ENCODE measurements around the gene PRKCE.

Gene PRKCE

DNA sequence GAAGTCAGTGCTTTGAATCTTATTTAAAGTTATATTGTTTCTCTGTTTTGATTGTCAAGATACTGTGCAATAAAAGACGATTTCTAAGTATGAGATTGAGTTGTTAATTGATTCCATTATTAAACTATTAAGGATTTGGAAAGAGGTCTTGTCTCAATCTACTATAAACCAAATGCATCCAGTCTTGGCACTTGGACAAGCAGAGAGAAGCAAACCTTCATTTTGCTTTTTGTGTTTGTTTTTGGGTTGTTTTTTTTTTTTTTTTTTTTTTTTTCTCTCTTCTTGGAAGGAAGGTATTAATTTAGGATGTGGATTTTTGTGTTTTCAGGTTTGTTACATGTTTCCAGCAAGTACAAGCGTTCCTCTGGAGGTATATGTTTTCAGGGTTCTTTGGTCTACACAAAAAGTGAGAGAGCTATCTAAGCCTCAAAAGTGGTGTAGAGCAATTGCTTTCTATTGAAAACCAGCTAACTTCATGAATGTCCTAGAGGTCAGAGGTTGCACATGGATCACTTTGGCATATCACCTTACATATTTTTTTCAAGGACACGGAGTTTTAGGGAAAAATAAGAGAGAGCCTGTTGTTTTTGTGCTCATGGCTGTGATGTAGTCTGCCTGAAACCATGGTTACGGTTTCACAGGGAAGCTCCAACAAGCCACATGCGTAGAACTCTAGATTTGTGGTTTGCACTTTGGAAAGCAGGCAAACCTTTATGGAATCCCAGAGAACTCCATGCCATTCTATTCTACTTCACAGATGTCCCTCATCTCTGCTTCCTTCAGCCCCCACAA is 1.8 kb downstream of the PRKCE start:
- TF ChIP-seq, protein P1, sequence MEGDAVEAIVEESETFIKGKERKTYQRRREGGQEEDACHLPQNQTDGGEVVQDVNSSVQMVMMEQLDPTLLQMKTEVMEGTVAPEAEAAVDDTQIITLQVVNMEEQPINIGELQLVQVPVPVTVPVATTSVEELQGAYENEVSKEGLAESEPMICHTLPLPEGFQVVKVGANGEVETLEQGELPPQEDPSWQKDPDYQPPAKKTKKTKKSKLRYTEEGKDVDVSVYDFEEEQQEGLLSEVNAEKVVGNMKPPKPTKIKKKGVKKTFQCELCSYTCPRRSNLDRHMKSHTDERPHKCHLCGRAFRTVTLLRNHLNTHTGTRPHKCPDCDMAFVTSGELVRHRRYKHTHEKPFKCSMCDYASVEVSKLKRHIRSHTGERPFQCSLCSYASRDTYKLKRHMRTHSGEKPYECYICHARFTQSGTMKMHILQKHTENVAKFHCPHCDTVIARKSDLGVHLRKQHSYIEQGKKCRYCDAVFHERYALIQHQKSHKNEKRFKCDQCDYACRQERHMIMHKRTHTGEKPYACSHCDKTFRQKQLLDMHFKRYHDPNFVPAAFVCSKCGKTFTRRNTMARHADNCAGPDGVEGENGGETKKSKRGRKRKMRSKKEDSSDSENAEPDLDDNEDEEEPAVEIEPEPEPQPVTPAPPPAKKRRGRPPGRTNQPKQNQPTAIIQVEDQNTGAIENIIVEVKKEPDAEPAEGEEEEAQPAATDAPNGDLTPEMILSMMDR (IDR thresholded peaks at IDR 0.05) = no peak

DNA sequence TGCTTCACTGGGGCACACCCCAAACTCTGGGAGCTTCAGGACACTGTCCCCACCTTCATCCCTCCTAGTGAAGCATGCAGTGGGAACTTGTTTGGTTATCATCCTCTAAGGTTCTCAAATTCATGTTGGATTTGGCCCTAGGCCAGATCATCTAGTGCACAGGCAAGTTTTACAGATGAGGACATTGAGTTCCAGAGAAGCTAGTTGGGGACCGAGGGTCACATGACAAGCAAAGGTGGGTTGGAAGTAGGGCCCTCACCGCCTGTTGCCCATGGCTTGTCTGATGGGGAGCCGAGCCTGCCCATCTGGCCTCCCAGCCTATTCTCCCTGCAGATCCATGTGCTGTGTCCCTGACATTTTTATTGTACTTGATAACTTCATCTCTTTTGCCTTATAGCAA is 2.8 kb downstream of the PRKCE start:
- TF ChIP-seq, protein P1 (IDR thresholded peaks at IDR 0.05) = no peak

DNA sequence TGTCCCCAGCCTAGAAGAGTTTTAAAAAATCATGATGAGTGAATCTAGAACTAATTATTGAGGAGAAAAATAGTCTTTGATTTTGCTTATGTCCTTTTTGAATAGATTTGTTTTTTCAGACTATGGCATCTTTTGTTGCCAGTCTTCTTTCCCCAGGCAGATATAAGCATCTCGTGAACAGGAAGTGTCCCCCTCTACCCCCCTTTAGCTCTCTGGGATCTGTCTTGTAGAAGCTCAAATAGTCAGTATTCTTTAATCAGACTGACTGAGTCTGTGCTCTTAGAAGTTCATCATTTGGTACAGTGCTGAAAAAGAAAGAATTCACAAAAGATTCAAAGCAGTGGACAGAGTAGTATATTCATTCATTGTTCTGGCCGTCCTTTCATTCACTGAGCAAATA is 10.4 kb downstream of the PRKCE start:
- TF ChIP-seq, protein P1 (IDR thresholded peaks at IDR 0.05) = no peak

DNA sequence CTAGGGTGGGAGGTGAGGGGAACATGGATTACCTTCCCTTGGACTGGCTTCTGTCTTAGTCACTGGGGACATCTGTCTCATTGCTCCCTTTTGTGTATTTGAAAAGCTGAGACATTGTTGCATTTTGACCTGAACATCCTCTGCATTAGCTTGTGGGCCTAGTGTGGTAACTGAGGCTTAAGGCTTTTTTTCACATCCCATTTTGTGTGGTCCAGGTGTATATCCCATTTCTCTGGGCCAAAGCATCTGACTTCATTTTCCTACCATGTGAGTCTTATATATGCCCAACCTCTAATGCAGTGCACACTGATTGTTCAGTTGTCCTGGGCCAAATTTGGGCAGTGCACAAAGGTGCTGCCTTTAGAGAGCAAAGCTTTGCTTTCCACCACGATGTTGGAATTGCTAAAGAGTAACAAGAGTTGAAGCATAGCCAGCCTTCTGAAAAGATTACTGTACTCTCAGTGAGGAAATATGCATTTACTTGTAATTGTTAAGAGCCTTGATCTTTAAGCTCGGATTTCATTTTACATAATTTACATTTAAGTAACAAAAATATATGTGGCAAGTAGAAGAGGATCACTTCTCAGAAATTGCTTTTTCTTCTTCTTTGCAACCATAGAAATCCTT is 13.3 kb downstream of the PRKCE start:
- TF ChIP-seq, protein P1 (IDR thresholded peaks at IDR 0.05) = no peak

DNA sequence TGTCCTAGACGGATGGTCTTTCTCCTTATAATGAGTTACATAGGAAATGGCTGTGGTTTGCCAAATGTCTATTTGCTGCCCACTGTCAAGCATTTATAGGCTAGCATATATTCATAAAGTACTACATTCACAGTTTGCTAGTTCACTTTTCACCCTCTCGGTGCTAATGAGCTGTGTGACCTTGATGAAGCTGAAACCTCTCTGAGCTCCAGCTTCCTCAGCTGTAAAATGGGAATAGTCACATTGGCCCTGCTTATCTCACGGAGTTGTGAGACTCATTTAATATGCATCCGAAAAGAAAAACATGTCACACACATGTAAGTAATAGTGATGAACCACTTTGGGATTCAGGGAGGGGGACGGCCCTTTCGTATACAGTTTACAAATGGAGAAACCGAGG is 17.0 kb downstream of the PRKCE start:
- TF ChIP-seq, protein P1 (IDR thresholded peaks at IDR 0.05) = no peak

DNA sequence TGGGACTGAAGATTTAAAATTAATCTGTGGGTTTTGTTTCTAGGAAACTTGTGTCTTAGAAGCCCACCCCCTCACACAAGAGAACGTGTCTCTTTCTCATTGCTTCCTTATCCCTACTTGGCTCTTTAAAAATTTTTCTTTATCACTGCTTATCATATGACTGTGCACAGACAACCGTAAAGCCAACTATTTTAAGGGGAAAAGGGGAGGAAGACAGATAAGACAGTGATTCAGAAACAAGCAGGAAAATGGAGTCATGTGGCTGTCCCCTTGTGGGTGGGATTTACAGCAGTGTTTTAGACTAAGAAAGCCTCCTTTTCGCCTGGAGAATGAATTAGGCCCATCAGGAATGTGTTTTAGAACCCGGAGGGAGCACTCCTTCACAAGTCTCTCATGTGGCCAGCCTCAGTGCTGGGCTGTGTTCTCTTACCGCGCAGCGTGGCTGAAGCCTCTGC is 17.6 kb downstream of the PRKCE start:
- TF ChIP-seq, protein P1 (IDR thresholded peaks at IDR 0.05) = no peak

DNA sequence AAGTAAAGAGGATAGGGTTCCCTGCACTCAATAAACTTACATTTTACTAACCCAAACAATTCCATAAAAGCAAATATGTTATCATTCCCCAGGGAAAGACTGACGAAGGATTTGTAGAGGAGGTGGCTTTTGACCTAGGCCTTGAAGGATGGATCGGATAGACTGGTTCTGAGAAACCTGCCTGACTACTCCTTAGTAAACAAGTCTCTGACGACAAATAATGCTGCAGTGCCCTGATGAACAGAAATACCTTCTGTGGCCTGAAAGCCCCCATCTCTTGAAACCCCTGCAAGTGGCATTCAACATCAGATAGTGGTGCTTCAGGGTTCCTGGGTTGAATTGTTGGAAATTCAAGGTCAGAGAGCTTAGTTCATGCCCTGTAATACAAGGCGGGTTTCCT is 19.2 kb downstream of the PRKCE start:
- TF ChIP-seq, protein P1 (IDR thresholded peaks at IDR 0.05) = no peak

Measured in LNCAP (cell line).